HG02973 (cell line): ENCODE results near the gene POLR3K.

Source experiments
- ATAC-seq: cut with Tn5 transposase; IDR thresholded peaks from one replicate; pipeline ENCODE4 v1.9.1; 2021; ENCODE audit warnings: moderate library complexity; ENCODE audit not compliant: unreplicated experiment

The POLR3K gene

DNA sequence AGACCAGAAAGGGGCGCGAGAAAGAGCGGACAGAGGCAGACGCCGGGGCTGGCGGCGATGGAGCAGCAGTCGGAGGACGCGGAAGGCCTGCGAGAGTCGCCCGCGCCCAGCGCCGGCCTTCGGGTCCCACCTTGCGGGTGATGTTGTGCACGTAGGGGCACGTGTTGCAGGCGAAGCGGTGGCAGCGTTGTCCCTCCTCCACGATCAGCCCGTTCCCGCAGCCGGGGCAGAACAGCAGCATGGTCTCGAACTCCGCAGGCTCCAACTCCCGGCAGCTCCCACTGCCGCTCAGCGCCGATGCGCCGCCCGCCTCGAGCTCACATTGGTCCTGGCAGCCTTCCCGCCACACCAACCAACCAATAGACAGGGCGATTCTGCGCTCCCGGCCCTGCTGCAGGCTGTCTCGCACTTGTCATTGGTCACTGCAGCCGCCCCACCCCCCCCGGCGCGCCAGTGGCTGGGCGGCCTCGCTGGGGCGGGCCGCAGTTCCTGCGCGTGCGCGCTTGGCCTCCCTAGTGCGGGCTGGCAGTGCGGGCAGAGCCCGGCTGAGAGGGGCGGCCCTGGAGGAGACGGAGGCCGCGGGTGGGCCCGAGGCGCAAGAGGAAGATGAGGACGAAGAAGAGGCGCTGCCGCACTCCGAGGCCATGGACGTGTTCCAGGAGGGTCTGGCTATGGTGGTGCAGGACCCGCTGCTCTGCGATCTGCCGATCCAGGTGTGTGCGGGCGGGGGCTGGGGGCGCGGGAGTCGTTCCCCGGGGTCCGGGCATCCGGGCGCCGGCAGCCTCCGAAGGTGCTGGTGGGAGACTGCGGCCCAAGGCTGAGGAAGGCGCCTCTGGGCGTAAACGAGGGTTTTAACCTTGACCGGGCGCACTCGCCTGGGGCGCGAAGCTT lies at the start of gene POLR3K, which contains the start of gene SNRNP25:
Gene POLR3K (minus strand): TSS at position 263 of the 891 bp plus-strand sequence. CDS start 22 bp downstream, at position 241.
Gene SNRNP25 (plus strand): TSS at position 483 of the 891 bp plus-strand sequence. CDS start 189 bp downstream, at position 672.
- ATAC-seq = peak; percentile 87

DNA sequence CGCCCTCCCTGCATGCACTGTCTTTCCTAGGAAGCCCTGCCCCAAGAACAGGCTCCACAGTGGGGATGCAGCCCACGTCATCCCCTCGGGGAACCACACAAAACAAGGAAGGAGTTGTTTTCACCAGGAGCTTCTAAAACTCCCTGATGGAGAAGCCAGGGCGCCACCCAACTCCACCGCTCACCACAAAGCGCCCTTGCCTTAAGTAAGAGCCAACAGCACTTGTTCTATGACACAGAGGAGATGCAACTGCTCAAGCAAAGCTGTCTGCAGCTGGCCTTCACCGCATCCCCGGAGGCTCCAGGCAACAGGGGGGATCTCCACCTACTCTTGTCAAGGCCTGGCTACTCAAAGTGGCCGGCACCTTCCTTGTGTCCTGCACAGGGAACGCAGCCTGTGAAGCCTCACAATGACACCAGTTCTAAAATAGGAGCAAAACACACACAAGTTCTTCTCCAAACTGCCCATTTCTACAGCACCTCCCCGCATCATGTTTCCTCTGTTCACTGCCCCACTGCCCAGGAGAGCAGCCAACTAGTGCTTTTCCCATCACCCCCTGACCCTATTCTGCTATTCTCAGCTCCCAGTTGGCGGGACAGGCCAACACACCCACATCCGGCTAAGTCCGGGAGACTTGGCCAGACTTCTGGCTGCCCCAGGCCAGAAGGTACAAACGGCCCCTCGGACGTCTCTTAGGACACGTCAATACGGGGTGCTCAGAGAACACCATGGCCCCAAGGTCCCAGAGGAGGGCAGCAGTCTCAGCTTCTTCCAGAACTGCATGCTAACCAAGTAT lies 48.9 kb upstream of the POLR3K start:
- ATAC-seq = no peak

DNA sequence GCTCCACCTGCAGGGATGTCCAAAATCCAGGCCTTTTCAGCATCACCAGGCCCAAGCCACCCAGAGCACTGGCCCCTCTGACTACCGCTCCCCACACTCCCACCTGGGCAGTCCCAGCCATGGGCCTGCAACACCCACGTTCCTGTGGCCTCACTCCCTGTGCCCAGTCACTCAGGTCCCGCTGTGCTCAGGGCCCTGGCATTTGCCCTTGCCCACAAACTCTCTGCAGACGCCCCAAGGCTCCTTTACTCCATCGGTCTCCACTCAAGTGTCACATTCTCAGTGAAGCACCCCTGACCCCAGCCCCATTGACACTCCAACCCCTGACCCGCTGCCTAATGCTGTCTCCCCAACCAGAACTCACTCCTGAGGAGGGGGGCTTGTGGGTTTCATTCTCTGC lies 48.2 kb upstream of the POLR3K start:
- no peak for ATAC-seq

DNA sequence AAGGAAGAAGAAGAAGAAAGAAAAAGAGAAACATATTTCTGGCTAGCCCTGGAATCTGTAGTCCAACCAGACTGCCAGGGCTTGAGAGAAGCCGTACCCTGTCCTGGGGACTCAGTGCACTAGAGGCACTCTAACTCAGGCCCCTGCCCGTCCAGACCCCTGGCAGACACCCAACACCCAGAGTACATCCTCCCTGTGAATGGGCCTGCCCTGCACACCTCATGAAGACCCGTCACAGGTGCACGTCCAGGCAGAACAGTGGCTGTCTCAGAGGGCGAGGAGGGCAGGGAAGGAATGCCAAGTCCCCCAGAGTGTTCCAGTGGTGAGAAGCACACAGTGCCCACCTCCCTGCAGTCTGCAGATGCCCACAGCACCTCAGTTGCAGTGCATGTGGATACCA lies 47.6 kb upstream of the POLR3K start:
- no peak for ATAC-seq

DNA sequence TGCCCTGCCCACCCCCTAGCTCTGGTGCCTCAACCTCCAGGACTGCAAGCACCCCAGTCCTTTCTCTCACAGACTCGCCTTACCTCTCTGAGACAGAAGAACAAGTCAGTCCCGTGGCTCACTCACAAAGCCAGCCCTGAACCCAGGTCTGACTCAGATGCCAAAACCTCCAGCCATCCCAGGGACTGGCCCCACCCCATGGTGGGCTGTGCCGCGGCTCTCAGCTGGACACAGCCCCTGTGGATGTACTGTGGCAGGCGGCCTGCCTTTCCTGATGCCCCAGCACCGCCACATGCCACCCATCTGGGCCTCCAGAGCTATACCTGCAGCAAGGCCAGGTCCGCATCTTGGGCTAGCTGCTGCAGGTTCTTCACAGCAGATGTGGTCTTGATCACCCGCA lies 44.4 kb upstream of the POLR3K start:
- no peak for ATAC-seq

DNA sequence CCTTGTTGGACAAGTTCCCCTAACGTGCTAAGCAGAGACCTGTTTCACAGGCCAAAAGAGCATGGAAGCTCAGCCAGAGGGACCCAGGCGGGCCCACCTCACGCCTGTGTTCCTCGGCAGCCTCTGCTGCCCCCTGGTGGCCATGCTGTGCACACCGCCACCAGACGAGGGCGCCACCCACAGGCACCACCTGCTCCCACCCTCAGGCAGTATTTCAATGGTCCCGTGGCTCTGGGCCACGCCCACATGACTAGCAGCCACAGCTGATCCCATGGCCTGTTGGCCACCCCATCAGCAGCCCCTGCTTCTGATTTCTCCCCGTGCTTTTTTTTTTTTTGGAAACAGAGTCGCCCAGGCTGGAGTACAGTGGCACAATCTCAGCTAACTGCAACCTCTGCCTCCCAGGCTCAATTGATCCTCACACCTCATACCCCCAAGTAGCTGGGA lies 43.5 kb upstream of the POLR3K start:
- peak; percentile 70 for ATAC-seq

DNA sequence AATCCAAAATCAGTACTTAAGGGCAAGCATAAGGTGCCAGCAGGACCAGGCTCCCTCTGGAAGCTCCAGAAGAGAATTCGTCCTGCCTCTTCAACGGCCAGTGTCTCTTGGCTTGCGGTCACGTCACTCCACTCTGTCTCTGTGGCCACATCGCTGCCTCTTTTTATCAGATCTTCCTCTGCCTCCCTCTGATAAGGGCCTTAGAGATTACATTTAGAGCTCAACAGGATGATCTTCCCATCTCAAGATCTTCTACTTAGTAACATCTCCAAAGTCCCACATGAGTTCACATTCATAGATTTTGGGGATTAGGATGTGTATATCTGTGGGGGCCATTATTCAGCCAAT lies 41.5 kb upstream of the POLR3K start:
- ATAC-seq = no peak

DNA sequence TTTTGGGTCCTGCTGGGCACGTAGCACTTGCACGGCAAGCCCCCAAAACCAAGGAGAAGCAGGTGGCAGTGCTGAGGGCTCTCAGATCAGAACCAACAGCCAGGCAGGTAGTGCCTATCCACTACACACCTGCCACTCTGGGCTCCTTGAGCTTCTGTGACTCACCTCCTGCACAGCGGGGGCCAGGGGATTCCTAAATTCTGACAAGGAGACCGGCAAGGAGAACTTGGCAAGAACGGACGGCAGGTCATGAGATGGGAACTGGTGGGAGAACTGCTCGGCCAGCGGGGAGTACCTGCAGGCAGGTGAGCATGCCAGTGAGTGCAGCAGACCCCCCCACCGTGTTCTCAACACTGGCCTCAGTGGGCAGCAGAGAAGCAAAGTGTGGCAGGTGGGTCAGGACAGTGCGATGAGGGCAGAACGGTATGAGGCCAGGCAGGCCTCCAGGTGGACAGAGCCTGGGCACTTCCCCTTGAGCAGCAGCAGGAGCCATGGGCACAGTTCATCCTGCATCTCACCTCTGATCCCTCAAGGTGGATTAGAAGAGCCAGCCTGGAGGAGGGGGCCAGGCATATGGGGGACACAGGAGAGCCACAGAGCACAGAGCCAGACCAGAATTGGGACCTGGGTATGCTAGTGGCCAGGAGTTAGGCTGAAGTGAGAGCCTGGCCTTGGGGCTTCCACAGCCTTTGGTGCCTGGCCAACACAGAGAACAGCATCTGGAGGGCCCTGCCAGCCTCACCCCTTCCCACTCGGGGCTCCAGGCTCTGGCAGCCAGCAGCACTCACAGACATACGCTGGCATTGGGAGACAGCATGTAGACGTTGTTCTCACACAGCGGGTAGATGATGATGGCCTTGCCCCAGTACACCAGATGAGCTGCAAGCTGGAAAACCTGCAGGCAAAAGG lies 39.3 kb upstream of the POLR3K start:
- ATAC-seq = no peak

DNA sequence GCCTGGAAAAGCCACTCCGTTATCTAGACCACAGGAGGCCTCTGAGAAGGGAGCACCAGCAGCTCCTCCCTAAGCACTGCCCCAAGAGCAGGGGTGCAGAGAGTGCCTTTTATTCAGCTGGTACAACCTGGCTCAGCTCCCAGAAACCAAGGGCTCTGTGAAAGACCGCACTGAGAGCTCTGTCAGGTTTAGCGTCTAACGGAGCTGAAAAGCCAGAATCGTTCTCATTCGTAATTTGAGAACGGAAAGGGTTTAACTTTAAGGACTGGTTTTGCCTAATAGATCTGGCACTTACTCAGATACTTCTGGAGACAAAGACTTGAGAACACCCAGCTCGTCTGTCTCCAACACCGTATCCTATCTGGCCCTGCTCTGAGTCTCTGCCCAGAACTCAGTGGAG lies 38.1 kb upstream of the POLR3K start:
- no peak for ATAC-seq

DNA sequence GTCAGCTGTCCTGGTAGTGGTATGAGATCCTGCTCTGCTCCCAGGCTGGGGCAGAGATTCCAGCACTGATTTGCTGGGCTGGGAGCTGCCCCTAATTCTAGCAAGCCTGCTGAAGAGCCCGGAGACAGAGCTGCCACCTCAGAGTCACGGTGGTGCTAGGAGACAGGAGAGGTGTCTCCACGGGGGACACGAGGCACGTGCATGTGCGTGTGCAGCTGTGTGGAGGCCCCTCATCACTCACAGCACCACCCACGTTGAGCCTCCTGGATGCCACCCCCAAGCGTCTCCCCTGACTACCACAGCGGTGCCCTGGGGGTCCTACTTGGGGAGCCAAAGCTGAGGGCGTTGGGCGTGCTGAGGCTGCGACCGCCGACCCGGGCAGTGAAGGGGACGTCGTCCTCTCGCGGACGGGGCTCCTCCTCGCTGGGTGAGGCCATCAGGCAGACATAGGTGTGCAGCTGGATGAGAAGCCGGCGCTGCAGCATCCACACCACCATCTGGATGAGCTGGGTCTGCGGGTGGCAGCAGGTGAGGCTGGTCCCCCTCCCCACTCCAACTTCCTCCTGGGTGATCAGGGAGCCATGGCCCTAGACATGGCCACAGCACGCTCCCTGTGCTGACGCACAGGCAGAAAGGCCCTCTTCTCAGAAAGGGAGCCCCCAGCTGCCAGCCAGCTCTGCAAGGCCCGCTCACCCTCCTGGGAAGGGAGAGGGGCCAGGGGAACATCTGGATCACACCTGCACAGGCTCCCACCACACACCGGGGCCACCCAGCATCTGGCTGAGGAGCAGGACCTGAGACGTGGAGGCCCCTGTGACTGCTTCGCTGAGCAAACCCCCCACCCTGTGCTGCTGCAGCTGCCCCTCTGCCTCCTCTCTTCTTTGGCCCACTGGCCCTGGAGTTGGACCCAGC lies 36.2 kb upstream of the POLR3K start:
- no peak for ATAC-seq

DNA sequence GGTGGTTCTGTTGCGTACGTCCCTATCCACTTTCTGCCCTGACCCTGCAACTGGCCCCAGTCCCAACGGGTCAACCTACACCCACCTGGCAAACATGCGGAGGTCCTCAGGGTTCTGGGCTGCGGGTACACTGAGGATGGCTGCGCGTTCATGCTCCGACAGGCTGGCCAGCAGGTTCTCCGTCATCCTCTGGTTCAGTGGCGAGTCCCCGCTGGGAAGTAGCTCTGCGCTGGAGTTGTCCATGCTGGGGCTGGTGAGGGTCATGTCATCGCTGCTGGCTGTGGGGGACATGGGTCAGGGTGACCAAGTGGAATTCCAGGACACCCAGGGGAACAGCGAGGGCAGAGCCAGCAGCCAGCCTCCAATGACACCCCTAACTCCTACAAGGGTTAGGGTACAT lies 35.2 kb upstream of the POLR3K start:
- no peak for ATAC-seq

DNA sequence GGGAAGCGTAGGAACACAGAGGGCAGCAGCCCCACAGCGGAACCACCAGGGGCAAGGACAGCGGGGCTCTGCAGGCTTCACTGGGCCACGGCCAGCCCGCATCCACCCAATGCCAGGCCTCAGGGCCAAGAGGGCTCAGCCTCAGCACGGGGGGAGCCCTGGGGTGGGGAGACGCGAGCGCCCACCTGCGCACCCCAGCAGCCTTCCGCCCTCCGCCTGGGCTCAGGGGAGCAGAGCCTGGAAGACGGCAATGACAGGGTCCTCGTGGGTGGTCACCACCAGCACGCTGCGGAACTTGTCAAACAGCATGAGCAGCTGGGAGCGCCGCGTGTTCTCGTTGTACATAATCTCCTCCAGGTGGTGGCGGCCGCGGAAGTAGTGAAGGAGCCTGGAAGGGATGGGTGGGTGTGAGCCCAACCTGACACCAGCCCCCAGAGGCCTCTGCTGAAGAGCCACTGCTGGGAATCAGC lies 33.1 kb upstream of the POLR3K start:
- no peak for ATAC-seq

DNA sequence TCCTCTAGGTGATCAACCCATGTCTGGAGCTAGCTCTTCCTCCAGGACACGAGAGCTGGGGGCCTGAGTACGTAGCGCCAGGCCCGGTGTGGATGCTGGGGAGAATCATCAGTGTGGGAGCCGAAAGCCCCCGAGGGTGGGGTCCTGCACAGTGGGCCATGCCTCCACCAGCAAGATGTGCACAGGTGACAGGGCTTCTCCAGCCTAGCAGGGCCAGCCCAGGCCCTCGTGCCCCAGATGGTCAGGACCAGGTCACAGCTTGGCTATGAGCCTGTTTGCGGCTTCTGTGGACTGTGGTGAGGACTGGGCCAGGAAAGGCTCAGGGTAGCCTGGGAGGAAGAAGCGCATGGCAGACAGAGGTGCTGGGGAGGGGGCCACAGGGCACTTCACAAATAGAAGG lies 32.5 kb upstream of the POLR3K start:
- ATAC-seq = no peak

DNA sequence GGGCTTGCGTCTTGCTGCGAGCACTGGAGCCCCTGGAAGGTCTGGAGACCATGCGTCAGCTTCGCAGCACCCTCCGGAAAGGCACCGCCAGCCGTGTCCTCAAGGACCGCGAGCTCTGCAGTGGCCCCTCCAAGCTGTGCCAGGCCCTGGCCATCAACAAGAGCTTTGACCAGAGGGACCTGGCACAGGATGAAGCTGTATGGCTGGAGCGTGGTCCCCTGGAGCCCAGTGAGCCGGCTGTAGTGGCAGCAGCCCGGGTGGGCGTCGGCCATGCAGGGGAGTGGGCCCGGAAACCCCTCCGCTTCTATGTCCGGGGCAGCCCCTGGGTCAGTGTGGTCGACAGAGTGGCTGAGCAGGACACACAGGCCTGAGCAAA lies 32.0 kb upstream of the POLR3K start:
- no peak for ATAC-seq

DNA sequence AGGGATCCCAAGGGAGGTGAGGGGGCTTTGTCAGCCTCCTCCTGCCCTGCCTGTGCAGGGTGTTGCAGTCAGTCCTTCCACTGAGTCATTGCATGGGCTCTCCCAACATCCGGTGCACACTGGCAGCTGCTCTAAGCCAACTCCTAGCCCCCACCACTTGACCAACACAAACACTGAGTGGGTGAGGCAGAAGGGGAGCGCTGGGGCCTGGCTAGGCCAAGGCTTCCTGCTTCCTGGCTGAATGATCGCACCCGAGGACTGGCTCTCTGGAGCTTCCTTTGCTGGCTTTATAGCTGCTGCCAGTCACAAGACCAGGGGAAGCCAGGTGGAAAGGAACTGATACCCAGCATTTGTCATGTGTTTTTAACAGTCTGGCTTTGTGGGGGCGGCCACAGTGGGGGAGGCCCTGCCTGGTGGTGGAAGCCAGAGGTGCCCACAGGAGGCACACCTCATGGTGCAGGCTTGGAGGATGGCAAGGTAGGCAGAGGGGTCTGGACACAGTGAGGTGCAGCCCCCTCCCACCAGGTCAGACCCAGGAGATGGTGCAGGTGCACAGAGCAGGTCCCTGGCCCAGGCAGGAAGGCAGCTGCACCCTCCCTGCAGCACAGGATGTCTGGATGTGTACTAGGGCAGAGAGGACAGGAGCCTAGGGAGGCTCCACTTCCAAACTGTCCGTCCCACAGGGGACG lies 31.5 kb upstream of the POLR3K start:
- peak; percentile 48 for ATAC-seq

DNA sequence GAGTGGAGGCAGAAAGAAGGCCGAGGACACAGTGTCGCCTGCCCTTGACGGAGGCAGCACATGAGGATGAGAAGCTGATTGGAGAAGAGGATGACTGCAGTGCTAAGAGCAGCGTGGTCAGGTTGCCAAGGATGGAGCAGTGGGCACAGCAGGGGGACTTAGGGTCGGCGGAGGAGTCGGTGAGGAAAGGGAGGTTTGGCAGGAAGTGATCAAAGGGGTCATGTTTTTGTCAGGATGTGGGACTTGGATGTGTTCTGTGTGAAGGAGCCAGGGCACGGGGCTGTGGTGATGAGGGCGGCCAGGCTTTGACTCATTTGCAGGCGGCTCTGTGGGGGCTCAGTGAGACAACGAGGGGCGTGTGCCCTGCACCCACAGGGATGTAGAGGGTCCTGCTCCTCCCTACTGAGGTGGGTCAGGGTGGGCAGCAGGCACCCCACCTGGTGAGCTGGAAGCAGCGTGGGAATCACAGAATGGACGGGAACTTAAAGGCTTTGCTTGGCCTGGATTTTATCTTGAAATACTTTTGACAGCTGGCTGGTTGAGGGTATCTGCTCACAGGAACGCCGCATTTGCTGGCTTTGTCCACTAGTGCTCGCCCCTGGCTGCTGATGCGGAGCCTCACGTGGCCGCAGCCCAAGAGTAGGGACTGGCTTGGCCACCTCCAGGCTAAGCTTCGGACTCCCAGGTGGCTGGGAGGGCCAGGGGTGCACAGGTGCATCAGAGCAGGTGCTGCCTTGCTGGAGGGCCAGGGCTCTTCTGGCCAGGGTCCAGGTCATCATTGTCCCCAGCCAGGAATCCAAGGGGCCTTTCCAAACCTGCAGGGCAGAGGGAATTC lies 30.6 kb upstream of the POLR3K start:
- ATAC-seq = no peak

DNA sequence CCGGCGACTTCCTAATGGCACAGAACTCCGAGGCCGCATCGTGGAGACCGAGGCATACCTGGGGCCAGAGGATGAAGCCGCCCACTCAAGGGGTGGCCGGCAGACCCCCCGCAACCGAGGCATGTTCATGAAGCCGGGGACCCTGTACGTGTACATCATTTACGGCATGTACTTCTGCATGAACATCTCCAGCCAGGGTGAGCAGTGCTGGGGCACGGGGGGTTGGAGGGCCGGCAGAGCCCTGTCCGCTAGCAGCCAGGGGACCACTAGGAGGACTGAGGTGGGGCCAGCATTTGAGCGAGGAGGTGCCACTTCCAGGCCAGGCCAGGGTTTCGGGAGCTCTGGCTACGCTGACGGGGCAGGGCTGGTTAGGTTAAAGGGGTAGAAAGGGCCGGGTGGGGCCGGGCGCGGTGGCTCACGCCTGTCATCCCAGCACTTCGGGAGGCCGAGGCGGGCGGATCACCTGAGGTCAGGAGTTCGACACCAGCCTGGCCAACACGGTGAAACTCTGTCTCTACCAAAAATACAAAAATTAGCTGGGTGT lies 29.7 kb upstream of the POLR3K start:
- no peak for ATAC-seq
